Stimulated activated CD8-positive, alpha-beta memory T cell treated with anti-CD3 and anti-CD28 coated beads, Interleukin-12 subunit alpha, Interleukin-12 subunit beta, amount 100 ng/mL, for 24 hours (primary cell): ENCODE results near the gene IGFBP5.

ENCODE experiments used
- DNase-seq: peaks from one replicate; pipeline ENCODE4 v3.0.0-alpha.2; 2020; ENCODE audit errors: extremely low read depth

IGFBP5 gene

GRCh38 chr2:216688731-216689340 lies 6.5 kb downstream of the IGFBP5 start:
- no peak for DNase-seq

GRCh38 chr2:216687646-216688045 lies 7.7 kb downstream of the IGFBP5 start:
- no peak for DNase-seq

GRCh38 chr2:216687111-216687510 lies 8.2 kb downstream of the IGFBP5 start:
- DNase-seq: no peak

- DNase-seq: no peak
These were observed 9.9 kb downstream of the IGFBP5 start for GRCh38 chr2:216685327-216685875.

- DNase-seq: no peak
These were observed 11.5 kb downstream of the IGFBP5 start for GRCh38 chr2:216683846-216684245.

- no peak for DNase-seq
These were observed 13.7 kb downstream of the IGFBP5 start for GRCh38 chr2:216681683-216682082.

- no peak for DNase-seq
These were observed 14.3 kb downstream of the IGFBP5 start for GRCh38 chr2:216680951-216681629.

- DNase-seq: no peak
These were observed 15.7 kb downstream of the IGFBP5 start for GRCh38 chr2:216679658-216680024.

- DNase-seq: no peak
These were observed 16.3 kb downstream of the IGFBP5 start for GRCh38 chr2:216678813-216679657.

- DNase-seq: no peak
These were observed 17.3 kb downstream of the IGFBP5 start for GRCh38 chr2:216678098-216678465.

GRCh38 chr2:216677439-216678097 lies 17.8 kb downstream of the IGFBP5 start:
- DNase-seq: no peak

GRCh38 chr2:216676630-216677029 lies 18.7 kb downstream of the IGFBP5 start:
- no peak for DNase-seq

- no peak for DNase-seq
These were observed 21.0 kb downstream of the IGFBP5 start for GRCh38 chr2:216674376-216674775.

- DNase-seq: no peak
These were observed 21.7 kb downstream of the IGFBP5 start for GRCh38 chr2:216673609-216674008.

- no peak for DNase-seq
These were observed 22.3 kb downstream of the IGFBP5 start for GRCh38 chr2:216673021-216673420.

GRCh38 chr2:216672466-216672865 lies 22.9 kb downstream of the IGFBP5 start:
- no peak for DNase-seq

GRCh38 chr2:216671791-216672343 lies 23.5 kb downstream of the IGFBP5 start:
- no peak for DNase-seq

GRCh38 chr2:216671081-216671411 lies 24.3 kb downstream of the IGFBP5 start:
- DNase-seq: no peak

GRCh38 chr2:216670266-216671080 lies 24.9 kb downstream of the IGFBP5 start:
- no peak for DNase-seq

GRCh38 chr2:216666461-216667233 lies 28.7 kb downstream of the IGFBP5 start:
- DNase-seq: no peak
